Bronchial epithelial cell (primary cell): ENCODE data around the gene NPR1. TPM values are rescaled to one million over a fixed set of nuclear protein-coding genes. Genes with fewer than 3 reads are reported as not detected.
"Not testable (repeated sequence)": the region's sequence is repeated elsewhere in the genome, so short reads cannot be mapped to it uniquely, and the experiment has no call there.

Experiments
- DNase-seq: peaks from one replicate; pipeline ENCODE4 v3.0.0-alpha.2; 2010; ENCODE audit warnings: low read depth
- FAIRE-seq: peaks from 2 replicates; lab custom pipeline; 2011; peaks lifted over from hg19 to GRCh38; lab: Jason Lieb, UNC
- H3K27me3 ChIP-seq: 2 replicates; pipeline ENCODE4 v1.5.1; 2011; ENCODE audit warnings: low read length; ENCODE audit not compliant: control insufficient read depth, insufficient read depth
- H3K36me3 ChIP-seq: 2 replicates; pipeline ENCODE4 v1.5.1; 2011; ENCODE audit warnings: low read length; ENCODE audit not compliant: control insufficient read depth, insufficient read depth
- H3K4me3 ChIP-seq: 2 replicates; pipeline ENCODE4 v1.5.1; 2011; ENCODE audit warnings: mild to moderate bottlenecking, low read depth, low read length, control low read depth
- total RNA-seq: library from RNA; depleted of rRNA; stranded (reverse); fragments of >200 nt; gene quantifications from 2 replicates; pipeline ENCODE4 v1.2.1, GENCODE V29; 2014
- TF ChIP-seq, protein P1 (sequence below): IDR thresholded peaks from 2 replicates; pipeline ENCODE4 v1.5.1; 2011; ENCODE audit warnings: mild to moderate bottlenecking, moderate library complexity, low read length, control low read depth, inconsistent platforms; ENCODE audit not compliant: insufficient read depth, severe bottlenecking

NPR1 gene
- total RNA-seq, 1 donor from 2014 or later, result under 0.01 TPM

DNA sequence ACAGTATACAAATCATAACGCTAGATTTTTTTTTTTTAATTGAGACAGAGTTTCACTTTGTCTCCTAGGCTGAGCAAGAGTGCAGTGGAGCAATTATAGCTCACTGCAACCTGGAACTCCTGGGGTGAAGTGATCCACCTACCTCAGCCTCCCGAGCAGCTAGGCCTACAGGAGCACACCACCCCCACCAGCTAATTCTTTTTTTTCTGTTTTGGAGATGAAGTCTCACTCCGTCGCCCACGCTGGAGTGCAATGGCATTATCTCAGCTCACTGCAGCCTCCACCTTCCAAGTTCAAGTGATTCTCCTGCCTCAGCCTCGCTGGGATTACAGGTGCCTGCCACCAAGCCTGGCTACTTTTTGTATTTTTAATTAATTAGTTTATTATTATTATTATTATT lies 21.3 kb downstream of the NPR1 start:
- TF ChIP-seq, protein P1, sequence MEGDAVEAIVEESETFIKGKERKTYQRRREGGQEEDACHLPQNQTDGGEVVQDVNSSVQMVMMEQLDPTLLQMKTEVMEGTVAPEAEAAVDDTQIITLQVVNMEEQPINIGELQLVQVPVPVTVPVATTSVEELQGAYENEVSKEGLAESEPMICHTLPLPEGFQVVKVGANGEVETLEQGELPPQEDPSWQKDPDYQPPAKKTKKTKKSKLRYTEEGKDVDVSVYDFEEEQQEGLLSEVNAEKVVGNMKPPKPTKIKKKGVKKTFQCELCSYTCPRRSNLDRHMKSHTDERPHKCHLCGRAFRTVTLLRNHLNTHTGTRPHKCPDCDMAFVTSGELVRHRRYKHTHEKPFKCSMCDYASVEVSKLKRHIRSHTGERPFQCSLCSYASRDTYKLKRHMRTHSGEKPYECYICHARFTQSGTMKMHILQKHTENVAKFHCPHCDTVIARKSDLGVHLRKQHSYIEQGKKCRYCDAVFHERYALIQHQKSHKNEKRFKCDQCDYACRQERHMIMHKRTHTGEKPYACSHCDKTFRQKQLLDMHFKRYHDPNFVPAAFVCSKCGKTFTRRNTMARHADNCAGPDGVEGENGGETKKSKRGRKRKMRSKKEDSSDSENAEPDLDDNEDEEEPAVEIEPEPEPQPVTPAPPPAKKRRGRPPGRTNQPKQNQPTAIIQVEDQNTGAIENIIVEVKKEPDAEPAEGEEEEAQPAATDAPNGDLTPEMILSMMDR, result no peak
- no peak overlapping the region for H3K4me3 ChIP-seq
- H3K27me3 ChIP-seq, result no peaks in the 10 kb centered on the region
- DNase-seq, result peak; percentile 29
- no peaks in the 10 kb centered on the region for H3K36me3 ChIP-seq
- no peak for FAIRE-seq

DNA sequence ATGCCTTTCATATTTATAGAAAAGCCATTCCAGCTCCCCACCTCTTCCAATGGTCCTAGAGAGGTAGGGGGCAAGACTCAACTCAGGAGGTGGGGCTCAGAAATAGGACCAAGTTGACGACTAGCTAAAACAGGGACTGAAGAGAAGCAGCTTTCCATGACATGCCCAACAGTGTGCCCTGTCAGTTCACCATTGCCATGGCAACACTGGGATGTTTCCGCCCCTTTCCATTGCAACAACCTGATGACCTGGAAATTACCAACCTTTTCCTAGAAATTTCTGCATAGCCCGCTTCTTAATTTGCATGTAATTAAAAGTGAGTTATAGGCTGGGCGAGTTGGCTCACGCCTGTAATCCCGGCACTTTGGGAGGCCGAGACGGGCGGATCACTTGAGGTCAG lies 27.0 kb downstream of the NPR1 start:
- DNase-seq, result no peak
- Histone ChIP-seq H3K36me3 (no peaks in the 10 kb centered on the region), H3K4me3 (no peak overlapping the region), H3K27me3 (no peaks in the 10 kb centered on the region)
- FAIRE-seq, result no peak
- TF ChIP-seq, protein P1, result no peak

DNA sequence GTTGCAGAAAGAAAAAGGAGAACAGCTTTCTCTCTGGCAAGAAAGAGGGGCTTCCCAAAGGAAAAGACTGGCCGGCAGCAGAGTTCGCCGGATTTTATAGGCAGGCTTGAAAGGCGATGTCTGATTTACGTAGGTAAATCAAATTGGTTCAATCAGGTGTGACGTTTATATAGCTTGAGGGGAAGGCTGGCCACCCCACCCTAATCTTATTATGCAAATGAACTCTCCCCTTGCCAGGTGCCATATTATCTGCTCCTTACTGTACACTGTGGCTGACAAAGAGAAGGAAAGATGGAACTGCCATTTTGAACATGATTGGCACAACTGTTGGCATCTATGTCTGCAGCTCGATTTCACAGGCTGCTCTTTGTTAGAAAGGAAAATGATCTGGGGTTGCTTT lies 32.5 kb downstream of the NPR1 start:
- no peak for DNase-seq
- no peak for FAIRE-seq
- TF ChIP-seq, protein P1, result no peak
- Histone ChIP-seq H3K36me3 (no peaks in the 10 kb centered on the region), H3K27me3 (no peaks in the 10 kb centered on the region), H3K4me3 (no peak overlapping the region)

DNA sequence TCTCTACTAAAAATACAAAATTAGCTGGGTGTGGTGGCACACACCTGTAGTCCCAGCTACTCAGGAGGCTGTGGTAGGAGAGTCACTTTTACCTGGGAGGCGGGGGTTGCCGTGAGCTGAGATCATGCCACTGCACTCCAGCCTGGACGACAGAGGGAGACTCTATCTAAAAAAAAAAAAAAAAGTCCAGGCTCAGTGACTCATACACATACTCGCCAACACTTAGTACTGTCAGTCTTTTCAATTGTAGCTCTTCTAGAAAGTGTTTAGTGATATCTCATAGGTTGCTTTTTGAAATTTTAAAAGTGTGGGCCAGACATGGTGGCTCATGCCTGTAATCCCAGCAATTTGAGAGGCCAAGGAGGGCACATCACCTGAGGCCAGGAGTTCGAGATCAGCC lies 37.7 kb downstream of the NPR1 start:
- not testable (repeated sequence) for DNase-seq, FAIRE-seq, H3K27me3 ChIP-seq, H3K4me3 ChIP-seq, H3K36me3 ChIP-seq

DNA sequence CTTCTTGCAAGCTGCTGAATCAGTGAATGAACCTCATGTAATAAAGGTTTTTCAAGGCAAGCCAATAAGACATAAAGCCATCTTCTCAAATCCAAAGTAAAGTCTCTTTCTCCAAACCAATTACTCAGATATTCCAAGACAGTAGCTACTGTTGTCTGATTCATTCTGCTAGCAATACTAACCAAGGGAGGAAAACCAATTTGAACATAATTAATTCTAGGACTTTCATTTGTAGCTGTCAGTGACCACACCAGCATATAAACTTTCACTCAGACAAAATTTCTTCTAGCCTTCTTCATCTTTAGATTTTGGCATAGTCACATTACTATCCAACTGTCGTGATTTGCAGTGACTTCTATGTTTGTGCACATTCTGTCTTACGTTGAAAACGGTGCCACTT lies 38.8 kb downstream of the NPR1 start:
- no peak for FAIRE-seq
- H3K27me3 ChIP-seq, result no peaks in the 10 kb centered on the region
- TF ChIP-seq, protein P1, result no peak
- no peak overlapping the region for H3K4me3 ChIP-seq
- DNase-seq, result no peak
- no peaks in the 10 kb centered on the region for H3K36me3 ChIP-seq

DNA sequence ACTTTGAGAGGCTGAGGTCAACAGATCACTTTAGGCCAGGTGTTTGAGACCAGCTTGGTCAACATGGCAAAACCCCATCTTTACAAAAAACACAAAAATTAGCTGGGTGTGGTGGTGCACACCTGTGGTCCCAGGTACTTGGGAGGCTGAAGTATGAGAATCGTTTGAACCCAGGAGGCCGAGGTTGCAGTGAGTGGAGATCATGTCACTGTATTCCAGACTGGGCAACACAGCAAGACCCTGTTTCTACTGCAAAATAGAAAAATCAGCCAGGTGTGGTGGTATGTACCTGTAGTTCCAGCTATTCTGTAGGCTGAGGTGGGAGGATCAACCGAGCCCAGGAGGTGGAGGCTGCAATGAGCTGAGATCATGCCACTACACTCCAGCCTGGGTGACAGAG lies 45.2 kb downstream of the NPR1 start:
- TF ChIP-seq, protein P1, result no peak
- Histone ChIP-seq H3K36me3 (no peaks in the 10 kb centered on the region), H3K27me3 (no peaks in the 10 kb centered on the region), H3K4me3 (no peak overlapping the region)
- FAIRE-seq (no peak), DNase-seq (no peak)

DNA sequence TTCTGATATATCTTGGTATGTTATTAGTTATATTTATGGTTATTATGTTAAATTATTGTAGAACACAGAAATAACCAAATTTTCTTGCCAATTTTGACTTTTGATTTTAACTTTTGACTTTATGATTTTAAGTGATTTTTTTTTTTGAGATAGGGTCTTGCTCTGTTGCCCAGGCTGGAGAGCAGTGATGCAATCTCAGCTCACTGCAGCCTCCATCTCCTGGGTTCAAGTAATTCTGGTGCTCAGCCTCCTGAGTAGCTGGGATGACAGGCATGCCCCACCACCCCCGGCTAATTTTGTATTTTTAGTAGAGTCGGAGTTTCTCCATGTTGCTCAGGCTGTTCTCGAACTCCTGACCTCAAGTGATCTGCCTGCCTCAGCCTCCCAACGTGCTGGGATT lies 46.1 kb downstream of the NPR1 start:
- H3K27me3 ChIP-seq, H3K36me3 ChIP-seq, DNase-seq, FAIRE-seq, H3K4me3 ChIP-seq: not testable (repeated sequence)
